DND-41 (cell line): ENCODE results near the gene PCIF1.

ENCODE experiments used
- ATAC-seq: fragments of 200-7000 bp; cut with Tn5 transposase; 3 replicates; pipeline ENCODE4 v1.9.1; 2021; ENCODE audit warnings: low read depth; ENCODE audit not compliant: insufficient read depth
- DNase-seq: peaks from one replicate; pipeline ENCODE4 v3.0.0-alpha.2; 2020
- H2AFZ ChIP-seq: 2 replicates; pipeline ENCODE4 v1.6.0; 2012; ENCODE audit warnings: low read depth, low read length
- H3K27ac ChIP-seq: 2 replicates; pipeline ENCODE4 v1.5.1; 2012; ENCODE audit warnings: low read length, inconsistent platforms
- H3K27me3 ChIP-seq: fragments of 200-600 bp; sonication (generic); 2 replicates; pipeline ENCODE4 v1.6.0; 2012; ENCODE audit warnings: low read length, mild to moderate bottlenecking, inconsistent platforms; ENCODE audit not compliant: insufficient read depth, poor library complexity
- H3K36me3 ChIP-seq: 2 replicates; pipeline ENCODE4 v1.5.1; 2012; ENCODE audit warnings: low read length, inconsistent platforms; ENCODE audit not compliant: insufficient read depth
- H3K4me1 ChIP-seq: 2 replicates; pipeline ENCODE4 v1.5.1; 2012; ENCODE audit warnings: mild to moderate bottlenecking, low read length; ENCODE audit not compliant: insufficient read depth
- H3K4me2 ChIP-seq: 2 replicates; pipeline ENCODE4 v1.6.0; 2012; ENCODE audit warnings: mild to moderate bottlenecking, moderate library complexity, low read length, inconsistent platforms; ENCODE audit not compliant: insufficient read depth
- H3K4me3 ChIP-seq, 2 experiments: fragments of 200-600 bp in 1 of 2; shearing (Covaris generic) in 1 of 2; 2 replicates each; pipeline ENCODE4 v1.5.1; 2012 to 2016; ENCODE audit warnings: inconsistent platforms in 2 of 2, low read length in 2 of 2, mild to moderate bottlenecking in 2 of 2, low read depth in 1 of 2, moderate library complexity in 1 of 2
- H3K79me2 ChIP-seq: 2 replicates; pipeline ENCODE4 v1.6.0; 2012; ENCODE audit warnings: low read length, inconsistent platforms; ENCODE audit not compliant: insufficient read depth
- H3K9ac ChIP-seq: 2 replicates; pipeline ENCODE4 v1.6.0; 2012; ENCODE audit warnings: low read depth, mild to moderate bottlenecking, inconsistent platforms, low read length, moderate library complexity
- H3K9me3 ChIP-seq: 2 replicates; pipeline ENCODE4 v1.5.1; 2012; ENCODE audit warnings: low read length, moderate library complexity, mild to moderate bottlenecking, inconsistent platforms; ENCODE audit not compliant: insufficient read depth, severe bottlenecking
- H4K20me1 ChIP-seq: 2 replicates; pipeline ENCODE4 v1.6.0; 2012; ENCODE audit warnings: low read length; ENCODE audit not compliant: insufficient read depth
- EZH2 ChIP-seq: IDR thresholded peaks from 3 replicates; pipeline ENCODE4 v1.6.1; 2012; ENCODE audit warnings: borderline replicate concordance, low read depth, mild to moderate bottlenecking, moderate library complexity, low read length, inconsistent platforms; ENCODE audit not compliant: severe bottlenecking
- TF ChIP-seq, protein P1 (sequence below): IDR thresholded peaks from 2 replicates; pipeline ENCODE4 v1.5.1; 2012; ENCODE audit warnings: borderline replicate concordance, low read length, moderate library complexity, mild to moderate bottlenecking; ENCODE audit not compliant: poor library complexity, severe bottlenecking; ENCODE audit errors: extremely low read depth

PCIF1 gene

DNA sequence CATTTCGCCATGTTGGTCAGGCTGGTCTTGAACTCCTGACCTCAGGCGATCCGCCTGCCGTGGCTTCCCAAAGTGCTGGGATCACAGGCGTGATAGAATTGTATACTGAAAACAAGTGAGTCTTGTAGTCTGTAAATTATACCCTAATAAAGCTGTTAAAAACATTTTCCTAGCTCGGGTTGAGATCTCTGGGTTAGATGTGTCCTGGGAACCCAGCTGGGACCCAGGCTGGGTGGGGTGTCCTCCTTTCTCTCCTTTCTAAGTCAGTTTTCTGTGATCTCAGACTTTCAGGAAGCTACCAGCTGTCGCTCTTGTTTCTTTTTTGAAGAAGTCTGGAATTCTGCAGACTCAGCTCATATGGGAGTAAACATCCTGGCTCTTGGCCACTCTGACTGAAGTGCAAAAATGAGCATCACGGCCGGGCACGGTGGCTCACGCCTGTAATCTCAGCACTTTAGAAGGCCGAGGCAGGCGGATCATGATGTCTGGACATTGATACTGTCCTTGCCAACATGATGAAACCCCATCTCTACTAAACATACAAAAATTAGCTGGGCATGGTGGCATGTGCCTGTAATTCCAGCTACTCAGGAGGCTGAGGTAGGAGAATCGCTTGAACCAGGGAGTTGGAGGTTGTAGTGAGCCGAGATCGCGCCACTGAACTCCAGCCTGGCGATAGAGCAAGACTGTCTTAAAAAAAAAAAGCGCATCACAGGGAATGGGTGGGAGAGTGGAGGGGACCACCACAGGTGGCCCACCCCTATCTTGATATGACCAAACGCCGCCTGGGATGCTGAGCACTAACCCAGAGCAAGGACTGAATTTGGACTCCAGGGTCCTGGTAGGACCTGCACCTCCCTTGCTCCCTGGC lies 9.9 kb upstream of the PCIF1 start:
- Histone ChIP-seq H3K4me3 (no peak overlapping the region), H3K9me3 (no peaks in the 10 kb centered on the region), H2AFZ (no peak overlapping the region), H3K9ac (no peak overlapping the region), H3K36me3 (no peaks in the 10 kb centered on the region), H3K79me2 (no peaks in the 10 kb centered on the region), H3K4me2 (no peak overlapping the region), H3K27me3 (peaks cover 11% of the 10 kb centered on the region), H3K4me1 (no peaks in the 10 kb centered on the region), H4K20me1 (no peaks in the 10 kb centered on the region), H3K27ac (no peak overlapping the region)
- DNase-seq = no peak
- TF ChIP-seq, protein P1, sequence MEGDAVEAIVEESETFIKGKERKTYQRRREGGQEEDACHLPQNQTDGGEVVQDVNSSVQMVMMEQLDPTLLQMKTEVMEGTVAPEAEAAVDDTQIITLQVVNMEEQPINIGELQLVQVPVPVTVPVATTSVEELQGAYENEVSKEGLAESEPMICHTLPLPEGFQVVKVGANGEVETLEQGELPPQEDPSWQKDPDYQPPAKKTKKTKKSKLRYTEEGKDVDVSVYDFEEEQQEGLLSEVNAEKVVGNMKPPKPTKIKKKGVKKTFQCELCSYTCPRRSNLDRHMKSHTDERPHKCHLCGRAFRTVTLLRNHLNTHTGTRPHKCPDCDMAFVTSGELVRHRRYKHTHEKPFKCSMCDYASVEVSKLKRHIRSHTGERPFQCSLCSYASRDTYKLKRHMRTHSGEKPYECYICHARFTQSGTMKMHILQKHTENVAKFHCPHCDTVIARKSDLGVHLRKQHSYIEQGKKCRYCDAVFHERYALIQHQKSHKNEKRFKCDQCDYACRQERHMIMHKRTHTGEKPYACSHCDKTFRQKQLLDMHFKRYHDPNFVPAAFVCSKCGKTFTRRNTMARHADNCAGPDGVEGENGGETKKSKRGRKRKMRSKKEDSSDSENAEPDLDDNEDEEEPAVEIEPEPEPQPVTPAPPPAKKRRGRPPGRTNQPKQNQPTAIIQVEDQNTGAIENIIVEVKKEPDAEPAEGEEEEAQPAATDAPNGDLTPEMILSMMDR = no peak
- no peak for TF ChIP-seq EZH2
- ATAC-seq = no peak

DNA sequence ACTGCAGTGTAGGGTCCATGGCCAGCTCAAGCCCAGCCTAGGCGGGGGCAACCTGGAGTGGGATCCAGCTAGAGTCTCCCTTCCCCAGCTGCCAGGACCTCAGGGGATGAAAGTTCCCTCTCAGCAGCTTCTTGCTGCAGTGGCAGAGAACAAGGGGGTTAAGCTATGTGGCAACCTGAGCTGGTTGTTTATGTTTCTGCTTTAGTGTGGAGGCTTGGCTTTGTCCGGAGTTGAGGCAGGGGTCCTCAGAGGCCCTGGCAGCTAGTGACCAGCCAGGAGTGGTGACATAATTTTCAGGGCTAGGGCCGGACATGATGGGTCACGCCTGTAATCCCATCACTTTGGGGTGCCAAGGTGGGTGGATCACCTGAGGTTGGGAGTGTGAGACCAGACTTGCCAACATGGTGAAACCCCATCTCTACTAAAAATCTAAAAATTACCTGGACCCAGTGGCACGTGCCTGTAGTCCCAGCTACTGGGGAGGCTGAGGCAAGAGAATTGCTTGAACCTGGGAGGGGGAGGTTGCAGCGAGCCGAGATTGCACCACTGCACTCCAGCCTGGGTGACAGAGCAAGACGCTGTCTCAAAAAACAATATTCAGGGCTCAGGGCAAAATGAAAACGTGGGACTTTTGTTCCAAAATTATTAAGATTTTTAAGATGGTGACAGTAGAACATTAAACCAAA lies 8.5 kb upstream of the PCIF1 start:
- no peak for ATAC-seq
- no peak overlapping the region for H2AFZ ChIP-seq
- no peak overlapping the region for H3K9ac ChIP-seq
- no peaks in the 10 kb centered on the region for H3K4me1 ChIP-seq
- H3K27ac ChIP-seq = no peak overlapping the region
- H3K4me2 ChIP-seq = no peak overlapping the region
- H3K27me3 ChIP-seq = peaks cover 1% of the 10 kb centered on the region
- no peak for DNase-seq
- no peaks in the 10 kb centered on the region for H3K9me3 ChIP-seq
- TF ChIP-seq EZH2 = no peak
- TF ChIP-seq, protein P1 = no peak
- H4K20me1 ChIP-seq = no peaks in the 10 kb centered on the region
- no peak overlapping the region for H3K4me3 ChIP-seq
- no peaks in the 10 kb centered on the region for H3K36me3 ChIP-seq
- no peaks in the 10 kb centered on the region for H3K79me2 ChIP-seq

DNA sequence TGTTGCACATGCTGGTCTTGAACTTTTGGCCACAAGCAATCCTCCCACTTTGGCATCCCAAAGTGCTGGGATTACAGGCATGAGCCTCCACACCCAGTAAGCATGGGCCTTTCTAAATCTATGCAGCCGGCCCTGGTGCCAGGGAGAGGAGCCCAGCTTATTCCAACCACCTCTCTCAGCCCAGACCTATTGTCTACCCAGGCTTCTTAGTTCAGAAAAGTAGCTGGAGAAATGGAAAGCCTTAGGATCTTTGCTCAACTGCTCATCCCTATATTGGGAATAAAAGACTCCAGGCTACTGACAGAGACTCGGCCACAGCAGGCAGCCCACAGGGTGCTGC lies 7.8 kb upstream of the PCIF1 start:
- Histone ChIP-seq H3K79me2 (no peaks in the 10 kb centered on the region), H2AFZ (no peak overlapping the region), H3K4me3 (no peak overlapping the region), H3K9ac (no peak overlapping the region), H3K27me3 (no peaks in the 10 kb centered on the region), H3K36me3 (no peaks in the 10 kb centered on the region), H3K4me2 (no peak overlapping the region), H3K27ac (no peak overlapping the region), H4K20me1 (no peaks in the 10 kb centered on the region), H3K9me3 (no peaks in the 10 kb centered on the region), H3K4me1 (no peaks in the 10 kb centered on the region)
- TF ChIP-seq, protein P1 = no peak
- TF ChIP-seq EZH2 = no peak
- no peak for DNase-seq
- no peak for ATAC-seq
